GM12873 (cell line): Measurements from ENCODE around the gene SUPT20H.

Experiments
- CTCF ChIP-seq: IDR thresholded peaks from 2 replicates; pipeline ENCODE4 v1.5.1; 2012; ENCODE audit warnings: low read depth, mild to moderate bottlenecking, moderate library complexity, low read length, control low read depth; ENCODE audit not compliant: insufficient read depth; ENCODE audit errors: missing control alignments

The SUPT20H gene

GRCh38 chr13:37058910-37059847, at the start of gene SUPT20H:
TSS of gene SUPT20H (minus strand) at chr13:37059688. CDS start at chr13:37051490, 8,198 bp downstream.
- no peak for TF ChIP-seq CTCF

GRCh38 chr13:37109051-37109678, 49.7 kb upstream of the SUPT20H start:
- peak; percentile 47 for TF ChIP-seq CTCF

- no peak for TF ChIP-seq CTCF
Observed at GRCh38 chr13:37107868-37108267, 48.4 kb upstream of the SUPT20H start.

GRCh38 chr13:37107456-37107855, 48.0 kb upstream of the SUPT20H start:
- TF ChIP-seq CTCF: no peak

GRCh38 chr13:37106642-37107041, 47.2 kb upstream of the SUPT20H start:
- no peak for TF ChIP-seq CTCF

- no peak for TF ChIP-seq CTCF
Observed at GRCh38 chr13:37105251-37105714, 45.8 kb upstream of the SUPT20H start, which contains the start of gene CSNK1A1L. TSS of gene CSNK1A1L (minus strand) at chr13:37105664. CDS start at chr13:37105256, 408 bp downstream.

GRCh38 chr13:37102896-37103295, 43.4 kb upstream of the SUPT20H start:
- TF ChIP-seq CTCF: no peak
